AG04450 (cell line): ENCODE measurements around the gene CUL7. TPM values are rescaled to one million over a fixed set of nuclear protein-coding genes. Genes with fewer than 3 reads are reported as not detected.

Experiments used
- CTCF ChIA-PET: fragments of 300-600, 350-600 bp; formaldehyde crosslinking; extraction: SDS; loops from one replicate; lab custom pipeline; 2022; ENCODE audit warnings: antibody characterized with exemption, inconsistent platforms; lab: Charles Lee
- POLR2A ChIA-PET: fragments of 350-600 bp; formaldehyde crosslinking; extraction: SDS; loops from one replicate; lab custom pipeline; 2021; ENCODE audit warnings: antibody characterized with exemption, inconsistent platforms; lab: Yijun Ruan, JAX
- DNase-seq: peaks from one replicate; pipeline ENCODE4 v3.0.0-alpha.2; 2011; ENCODE audit warnings: low read depth, low spot score
- H3K27ac ChIP-seq: one replicate; pipeline ENCODE4 v1.5.1; 2012; ENCODE audit warnings: low read depth, low read length, control low read depth
- H3K27me3 ChIP-seq: one replicate; pipeline ENCODE4 v1.6.0; 2012; ENCODE audit warnings: low read length; ENCODE audit not compliant: control insufficient read depth, insufficient read depth
- H3K4me3 ChIP-seq: 2 replicates; pipeline ENCODE4 v1.5.1; 2011; ENCODE audit warnings: mild to moderate bottlenecking, low read depth, low read length, control low read depth
- H3K9me3 ChIP-seq: 2 replicates; pipeline ENCODE4 v1.5.1; 2012; ENCODE audit warnings: low read length; ENCODE audit not compliant: control insufficient read depth, insufficient read depth
- CTCF ChIP-seq: IDR thresholded peaks from 2 replicates; pipeline ENCODE4 v1.5.1; 2011; ENCODE audit warnings: low read depth, low read length, control low read depth, inconsistent platforms
- polyA plus RNA-seq: library from polyadenylated mRNA; depleted of rRNA; stranded (reverse); fragments of >200 nt; gene quantifications from 2 replicates; pipeline ENCODE4 v1.2.3, GENCODE V29; 2011

The CUL7 gene
- polyA plus RNA-seq, 1 experiment, result 37.5 TPM

GRCh38 chr6:43061861-43062260 is 8.2 kb upstream of the CUL7 start:
- TF ChIP-seq CTCF, result no peak
- ChIA-PET CTCF (interaction anchor here (1.2 kb wide), 1 partner anchor 82 kb away, joined by 4 read pairs; no protein-coding TSS in a partner anchor), POLR2A (interaction anchor here (0.9 kb wide), 1 partner anchor 78 kb away, joined by 6 read pairs; the partner anchor contains the start of gene PPP2R5D)
- DNase-seq, result no peak
- no peaks in the 10 kb centered on the region for H3K27me3 ChIP-seq
- no peak overlapping the region for H3K27ac ChIP-seq
- no peak overlapping the region for H3K4me3 ChIP-seq
- no peaks in the 10 kb centered on the region; the same call in 1 of the 2 replicates for H3K9me3 ChIP-seq

- Histone ChIP-seq H3K27ac (no peak overlapping the region), H3K27me3 (no peaks in the 10 kb centered on the region), H3K4me3 (no peak overlapping the region; the same call in 1 of the 2 replicates), H3K9me3 (no peaks in the 10 kb centered on the region; the same call in 1 of the 2 replicates)
- CTCF ChIA-PET, result interaction anchor here (0.6 to 1.4 kb wide), 3 partner anchors 9 to 83 kb away, joined by 4 to 8 read pairs (median 4); no protein-coding TSS in a partner anchor
- no peak for DNase-seq
- POLR2A ChIA-PET, result interaction anchor here (0.9 to 2.4 kb wide), 2 partner anchors 15 to 77 kb away, joined by 6 to 21 read pairs; partner anchors contain the start of genes PPP2R5D and PTK7
- no peak for TF ChIP-seq CTCF
These were observed 7.3 kb upstream of the CUL7 start for GRCh38 chr6:43060755-43061633.

GRCh38 chr6:43060034-43060754 is 6.5 kb upstream of the CUL7 start:
- POLR2A ChIA-PET, result interaction anchor here (1.3 to 2.4 kb wide), 3 partner anchors 16 to 84 kb away, joined by 3 to 21 read pairs (median 6); partner anchors contain the start of genes PPP2R5D and PTK7

More at GRCh38 chr6:43060034-43060754, 6.5 kb upstream of the CUL7 start:
- peak overlapping the region; percentile 89 for H3K4me3 ChIP-seq
- DNase-seq, result no peak
- H3K27me3 ChIP-seq, result no peaks in the 10 kb centered on the region
- no peaks in the 10 kb centered on the region; the same call in 1 of the 2 replicates for H3K9me3 ChIP-seq
- H3K27ac ChIP-seq, result peak overlapping the region; percentile 57
- CTCF ChIA-PET, result interaction anchor here (0.6 to 1.4 kb wide), 5 partner anchors 9 to 110 kb away, joined by 3 to 8 read pairs (median 4); no protein-coding TSS in a partner anchor
- TF ChIP-seq CTCF, result 0 out of 2 replicates have a peak, but pooled peaks have one; percentile 1
